ENCODE measurements around the gene HNRNPL.
"Not testable (repeated sequence)": the region's sequence is repeated elsewhere in the genome, so short reads cannot be mapped to it uniquely, and the experiment has no call there.

Gene HNRNPL

DNA sequence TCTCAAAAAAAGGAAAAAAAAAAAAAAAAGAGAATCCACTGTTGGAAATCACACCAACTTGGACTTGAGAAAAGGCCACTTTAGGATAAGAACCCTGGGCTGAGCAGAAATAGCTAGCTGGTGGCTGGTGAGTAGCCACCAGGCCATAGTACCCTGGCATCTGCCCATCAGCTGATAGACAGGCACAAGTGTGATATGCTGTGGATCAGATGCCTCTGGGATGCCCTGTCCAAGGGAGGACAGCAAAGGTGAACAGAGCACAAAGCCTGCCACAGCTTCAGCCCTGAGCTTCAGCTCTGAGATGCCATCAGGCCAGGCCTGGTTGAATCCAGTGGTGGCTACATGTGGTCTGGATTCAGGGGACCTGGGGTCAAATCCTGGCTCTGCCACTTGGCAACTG lies 40.9 kb upstream of the HNRNPL start:
- ChIA-PET CTCF (no interaction called here), POLR2A (no interaction called here)
- peaks cover 2 to 32% (median 24%) of the 10 kb centered on the region in 4 experiments for H3K36me3 ChIP-seq (ENCODE audit: control insufficient read depth in 4 of 4, insufficient read depth in 4 of 4, low read length in 3 of 4)

GRCh38 chr19:38889803-38890202 lies 40.0 kb upstream of the HNRNPL start:
- WGBS (ENCODE audit: insufficient coverage) = 97% methylated on average over 7 of the region's 8 CpGs
- ChIA-PET CTCF (interaction anchor here (1.4 to 3.6 kb wide), 2 partner anchors 9 to 20 kb away, joined by 4 to 19 read pairs; no protein-coding TSS in a partner anchor), POLR2A (no interaction called here)
- no peak for DNase-seq
- no peaks in the 10 kb centered on the region for H3K9me3 ChIP-seq (ENCODE audit: control extremely low read depth in 1 of 5, control insufficient read depth in 4 of 5, insufficient read depth in 2 of 5, low read depth in 1 of 5, low read length in 4 of 5)
- no peaks in the 10 kb centered on the region for H3K27me3 ChIP-seq (replicated peaks in 2 of 5; ENCODE audit: control insufficient read depth in 4 of 5, insufficient read depth in 5 of 5, low read length in 4 of 5)
- no peak overlapping the region for H3K27ac ChIP-seq (ENCODE audit: insufficient read depth in 1 of 2, low read depth in 1 of 2, low read length in 2 of 2, poor library complexity in 1 of 2, severe bottlenecking in 2 of 2)
- H3K4me3 ChIP-seq (ENCODE audit: control insufficient read depth in 1 of 7, extremely low read depth in 1 of 7, insufficient read depth in 4 of 7, low read depth in 2 of 7, low read length in 6 of 7) = no peak overlapping the region
- peaks cover 0 to 3% (median 2%) of the 10 kb centered on the region in 4 experiments for H3K4me1 ChIP-seq (ENCODE audit: control extremely low read depth in 1 of 4, control insufficient read depth in 4 of 4, insufficient read depth in 4 of 4, low read length in 3 of 4)
- H3K36me3 ChIP-seq (ENCODE audit: control insufficient read depth in 4 of 4, insufficient read depth in 4 of 4, low read length in 3 of 4) = peaks cover 2 to 32% (median 24%) of the 10 kb centered on the region in 4 experiments

More for the DNA sequence above, 40.9 kb upstream of the HNRNPL start:
- no peak overlapping the region for H3K27ac ChIP-seq (ENCODE audit: insufficient read depth in 1 of 2, low read depth in 1 of 2, low read length in 2 of 2, poor library complexity in 1 of 2, severe bottlenecking in 2 of 2)
- H3K27me3 ChIP-seq (replicated peaks in 2 of 5; ENCODE audit: control insufficient read depth in 4 of 5, insufficient read depth in 5 of 5, low read length in 4 of 5) = no peaks in the 10 kb centered on the region
- peaks cover 0 to 10% (median 9%) of the 10 kb centered on the region in 4 experiments for H3K4me1 ChIP-seq (ENCODE audit: control extremely low read depth in 1 of 4, control insufficient read depth in 4 of 4, insufficient read depth in 4 of 4, low read length in 3 of 4)
- H3K4me3 ChIP-seq (ENCODE audit: control insufficient read depth in 1 of 7, extremely low read depth in 1 of 7, insufficient read depth in 4 of 7, low read depth in 2 of 7, low read length in 6 of 7) = no peak overlapping the region
- no peaks in the 10 kb centered on the region for H3K9me3 ChIP-seq (ENCODE audit: control extremely low read depth in 1 of 5, control insufficient read depth in 4 of 5, insufficient read depth in 2 of 5, low read depth in 1 of 5, low read length in 4 of 5)
- DNase-seq = no peak

DNA sequence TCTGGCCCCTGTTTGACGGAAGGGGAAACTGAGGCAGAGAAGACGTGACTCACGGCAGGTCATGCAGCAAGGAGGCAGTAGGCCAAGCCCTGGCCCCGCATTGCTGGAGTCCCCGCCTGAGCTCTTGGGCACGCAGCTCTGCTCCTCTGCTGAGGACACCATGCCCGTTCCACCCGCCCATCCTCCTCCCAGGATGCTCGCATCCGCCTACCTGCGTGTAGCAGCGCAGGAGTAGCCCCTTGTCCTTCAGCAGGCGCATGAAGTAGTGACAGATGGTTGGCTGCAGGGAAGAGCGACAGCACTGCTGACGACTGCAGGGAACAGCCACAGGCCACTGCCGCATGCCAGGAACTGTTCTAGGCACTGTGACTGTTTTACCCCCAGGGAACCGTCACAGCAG lies 39.1 kb upstream of the HNRNPL start:
- no peak overlapping the region for H3K27ac ChIP-seq (ENCODE audit: insufficient read depth in 1 of 2, low read depth in 1 of 2, low read length in 2 of 2, poor library complexity in 1 of 2, severe bottlenecking in 2 of 2)
- H3K4me3 ChIP-seq (ENCODE audit: control insufficient read depth in 1 of 7, extremely low read depth in 1 of 7, insufficient read depth in 4 of 7, low read depth in 2 of 7, low read length in 6 of 7) = no peak overlapping the region
- peaks cover 2 to 32% (median 24%) of the 10 kb centered on the region in 4 experiments for H3K36me3 ChIP-seq (ENCODE audit: control insufficient read depth in 4 of 4, insufficient read depth in 4 of 4, low read length in 3 of 4)
- WGBS (ENCODE audit: insufficient coverage) = 98% methylated on average over 17 of the region's 17 CpGs
- no peak for DNase-seq
- no peaks in the 10 kb centered on the region for H3K9me3 ChIP-seq (ENCODE audit: control extremely low read depth in 1 of 5, control insufficient read depth in 4 of 5, insufficient read depth in 2 of 5, low read depth in 1 of 5, low read length in 4 of 5)
- no peaks in the 10 kb centered on the region for H3K4me1 ChIP-seq (ENCODE audit: control extremely low read depth in 1 of 4, control insufficient read depth in 4 of 4, insufficient read depth in 4 of 4, low read length in 3 of 4)
- CTCF ChIA-PET = interaction anchor here (1.2 to 3.6 kb wide), 5 partner anchors 8 to 41 kb away, joined by 3 to 20 read pairs (median 13); no protein-coding TSS in a partner anchor
- H3K27me3 ChIP-seq (replicated peaks in 2 of 5; ENCODE audit: control insufficient read depth in 4 of 5, insufficient read depth in 5 of 5, low read length in 4 of 5) = no peaks in the 10 kb centered on the region
- POLR2A ChIA-PET = no interaction called here

DNA sequence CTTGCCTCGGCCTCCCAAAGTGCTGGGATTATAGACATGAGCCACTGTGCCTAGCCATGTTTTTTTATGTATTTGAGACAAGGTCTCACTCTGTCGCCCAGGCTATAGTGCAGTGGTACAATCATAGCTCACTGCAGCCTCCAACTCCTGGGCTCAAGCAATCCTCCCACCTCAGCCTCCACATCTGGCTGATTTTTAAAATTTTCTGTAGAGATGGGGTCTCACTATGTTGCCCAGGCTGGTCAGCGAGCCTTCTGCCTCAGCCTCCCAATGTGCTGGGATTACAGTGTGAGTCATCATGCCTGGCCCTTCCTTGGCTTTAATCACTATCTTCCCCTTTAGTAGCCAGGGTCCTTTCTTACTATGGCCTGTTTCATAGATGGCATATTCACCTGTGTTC lies 34.9 kb upstream of the HNRNPL start:
- POLR2A ChIA-PET; H3K9me3 ChIP-seq (ENCODE audit: control extremely low read depth in 1 of 5, control insufficient read depth in 4 of 5, insufficient read depth in 2 of 5, low read depth in 1 of 5, low read length in 4 of 5); DNase-seq; H3K4me3 ChIP-seq (ENCODE audit: control insufficient read depth in 1 of 7, extremely low read depth in 1 of 7, insufficient read depth in 4 of 7, low read depth in 2 of 7, low read length in 6 of 7); H3K27me3 ChIP-seq (replicated peaks in 2 of 5; ENCODE audit: control insufficient read depth in 4 of 5, insufficient read depth in 5 of 5, low read length in 4 of 5); H3K4me1 ChIP-seq (ENCODE audit: control extremely low read depth in 1 of 4, control insufficient read depth in 4 of 4, insufficient read depth in 4 of 4, low read length in 3 of 4); H3K27ac ChIP-seq (ENCODE audit: insufficient read depth in 1 of 2, low read depth in 1 of 2, low read length in 2 of 2, poor library complexity in 1 of 2, severe bottlenecking in 2 of 2): not testable (repeated sequence)
- WGBS (ENCODE audit: insufficient coverage) = 97% methylated on average over 3 of the region's 3 CpGs
- peaks cover 6 to 26% (median 19%) of the 10 kb centered on the region in 4 experiments for H3K36me3 ChIP-seq (ENCODE audit: control insufficient read depth in 4 of 4, insufficient read depth in 4 of 4, low read length in 3 of 4)
- CTCF ChIA-PET = interaction anchor here (0.7 to 1.1 kb wide), 3 partner anchors 9 to 21 kb away, joined by 3 read pairs; no protein-coding TSS in a partner anchor

GRCh38 chr19:38883286-38883685 lies 33.5 kb upstream of the HNRNPL start:
- no peaks in the 10 kb centered on the region for H3K27me3 ChIP-seq (replicated peaks in 2 of 5; ENCODE audit: control insufficient read depth in 4 of 5, insufficient read depth in 5 of 5, low read length in 4 of 5)
- POLR2A ChIA-PET = no interaction called here
- CTCF ChIA-PET = interaction anchor here (0.6 to 2.0 kb wide), 5 partner anchors 8 to 51 kb away, joined by 3 to 10 read pairs (median 4); no protein-coding TSS in a partner anchor
- peaks cover 3 to 14% (median 8%) of the 10 kb centered on the region in 4 experiments for H3K36me3 ChIP-seq (ENCODE audit: control insufficient read depth in 4 of 4, insufficient read depth in 4 of 4, low read length in 3 of 4)
- DNase-seq = no peak
- H3K4me1 ChIP-seq (ENCODE audit: control extremely low read depth in 1 of 4, control insufficient read depth in 4 of 4, insufficient read depth in 4 of 4, low read length in 3 of 4) = peaks cover 0 to 22% (median 15%) of the 10 kb centered on the region in 4 experiments
- H3K4me3 ChIP-seq (ENCODE audit: control insufficient read depth in 1 of 7, extremely low read depth in 1 of 7, insufficient read depth in 4 of 7, low read depth in 2 of 7, low read length in 6 of 7) = no peak overlapping the region
- WGBS (ENCODE audit: insufficient coverage) = 100% methylated on average over 3 of the region's 9 CpGs
- no peaks in the 10 kb centered on the region for H3K9me3 ChIP-seq (ENCODE audit: control extremely low read depth in 1 of 5, control insufficient read depth in 4 of 5, insufficient read depth in 2 of 5, low read depth in 1 of 5, low read length in 4 of 5)
- H3K27ac ChIP-seq (ENCODE audit: insufficient read depth in 1 of 2, low read depth in 1 of 2, low read length in 2 of 2, poor library complexity in 1 of 2, severe bottlenecking in 2 of 2) = no peak overlapping the region

DNA sequence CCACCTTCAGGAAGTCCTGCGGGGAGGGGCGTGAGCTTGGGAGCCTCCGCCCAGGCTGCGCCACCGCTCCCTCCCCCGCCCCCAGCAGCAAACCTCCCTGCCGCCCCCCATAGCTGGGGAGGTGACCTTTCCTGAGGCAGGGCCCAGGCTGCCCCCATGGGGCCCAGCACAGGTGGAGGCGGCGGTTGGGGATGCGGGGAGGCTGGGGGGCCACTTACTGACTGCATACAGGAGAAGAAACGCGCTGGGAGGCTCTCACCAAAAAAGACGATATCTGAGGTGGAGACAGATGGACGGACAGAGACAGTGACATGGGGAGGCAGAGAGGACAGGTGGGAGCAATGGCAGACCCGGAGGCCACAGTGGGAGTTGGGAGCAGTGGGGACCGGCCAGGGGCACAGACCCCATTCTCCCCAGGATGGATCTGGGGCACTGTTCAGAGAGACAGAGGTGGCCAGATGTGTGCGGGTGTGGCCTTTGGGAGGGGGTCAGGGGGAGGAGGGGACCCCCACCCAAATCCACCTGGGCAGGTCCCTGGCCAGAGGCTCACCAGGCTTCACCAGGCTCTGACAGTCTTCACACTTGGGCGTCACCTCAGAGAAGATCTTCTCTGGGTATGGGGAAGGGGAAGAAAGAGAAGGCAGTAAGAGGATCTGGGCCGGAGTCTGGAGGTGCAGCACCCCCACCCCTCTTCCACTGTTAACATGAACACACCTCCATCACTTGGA lies 31.3 kb upstream of the HNRNPL start:
- no peak for DNase-seq
- Histone ChIP-seq H3K9me3 (ENCODE audit: control extremely low read depth in 1 of 5, control insufficient read depth in 4 of 5, insufficient read depth in 2 of 5, low read depth in 1 of 5, low read length in 4 of 5) (no peaks in the 10 kb centered on the region), H3K4me1 (ENCODE audit: control extremely low read depth in 1 of 4, control insufficient read depth in 4 of 4, insufficient read depth in 4 of 4, low read length in 3 of 4) (peaks cover 0 to 39% (median 23%) of the 10 kb centered on the region in 4 experiments), H3K27me3 (replicated peaks in 2 of 5; ENCODE audit: control insufficient read depth in 4 of 5, insufficient read depth in 5 of 5, low read length in 4 of 5) (no peaks in the 10 kb centered on the region), H3K27ac (ENCODE audit: insufficient read depth in 1 of 2, low read depth in 1 of 2, low read length in 2 of 2, poor library complexity in 1 of 2, severe bottlenecking in 2 of 2) (peak overlapping the region in 1 of 2 experiments; percentile 34), H3K36me3 (ENCODE audit: control insufficient read depth in 4 of 4, insufficient read depth in 4 of 4, low read length in 3 of 4) (peaks cover 4 to 11% (median 8%) of the 10 kb centered on the region in 4 experiments), H3K4me3 (ENCODE audit: control insufficient read depth in 1 of 7, extremely low read depth in 1 of 7, insufficient read depth in 4 of 7, low read depth in 2 of 7, low read length in 6 of 7) (no peak overlapping the region)
- WGBS (ENCODE audit: insufficient coverage) = 95% methylated on average over 10 of the region's 19 CpGs
- ChIA-PET CTCF (interaction anchor here (0.8 to 2.0 kb wide), 4 partner anchors 8 to 47 kb away, joined by 3 to 10 read pairs (median 4); no protein-coding TSS in a partner anchor), POLR2A (no interaction called here)

All from common myeloid progenitor, CD34-positive (primary cell).